H9 (cell line): ENCODE data around the gene TRRAP. TPM values are rescaled to one million over a fixed set of nuclear protein-coding genes. Genes with fewer than 3 reads are reported as not detected.

Experiments used
- DNase-seq: peaks from one replicate; pipeline ENCODE4 v3.0.0-alpha.2; 2017
- H2AFZ ChIP-seq: one replicate; pipeline ENCODE4 v1.6.1; 2013; ENCODE audit warnings: mild to moderate bottlenecking, low read length, control low read depth, moderate library complexity
- H2AK5ac ChIP-seq: 2 replicates; pipeline ENCODE4 v1.6.1; 2013; ENCODE audit warnings: low read length, control low read depth, mixed read lengths; ENCODE audit not compliant: insufficient read length
- H2BK120ac ChIP-seq: one replicate; pipeline ENCODE4 v1.6.1; 2013; ENCODE audit warnings: low read depth, mild to moderate bottlenecking, low read length, control low read depth, inconsistent platforms; ENCODE audit not compliant: poor library complexity, severe bottlenecking
- H2BK12ac ChIP-seq: 2 replicates; pipeline ENCODE4 v1.6.1; 2013; ENCODE audit warnings: low read length, control low read depth, mixed read lengths, low read depth; ENCODE audit not compliant: insufficient read length
- H2BK15ac ChIP-seq: 2 replicates; pipeline ENCODE4 v1.6.1; 2013; ENCODE audit warnings: low read depth, low read length, control low read depth
- H2BK20ac ChIP-seq: one replicate; pipeline ENCODE4 v1.6.1; 2013; ENCODE audit warnings: low read depth, mild to moderate bottlenecking, low read length, control low read depth, inconsistent platforms; ENCODE audit not compliant: poor library complexity, severe bottlenecking
- H2BK5ac ChIP-seq: 2 replicates; pipeline ENCODE4 v1.6.1; 2013; ENCODE audit warnings: low read length, control low read depth, mixed read lengths; ENCODE audit not compliant: insufficient read length
- H3K14ac ChIP-seq: 2 replicates; pipeline ENCODE4 v1.6.1; 2013; ENCODE audit warnings: low read length, control low read depth; ENCODE audit not compliant: insufficient read depth
- H3K18ac ChIP-seq: 2 replicates; pipeline ENCODE4 v1.6.1; 2013; ENCODE audit warnings: low read depth, mild to moderate bottlenecking, mixed read lengths, low read length, control low read depth; ENCODE audit not compliant: insufficient read length
- H3K23ac ChIP-seq: 2 replicates; pipeline ENCODE4 v1.6.1; 2013; ENCODE audit warnings: low read length, control low read depth, mixed read lengths, low read depth; ENCODE audit not compliant: insufficient read length
- H3K23me2 ChIP-seq: 2 replicates; pipeline ENCODE4 v1.6.1; 2013; ENCODE audit warnings: low read depth, mild to moderate bottlenecking, mixed read lengths, low read length, control low read depth; ENCODE audit not compliant: insufficient read length, poor library complexity, severe bottlenecking
- H3K27ac ChIP-seq: 2 replicates; pipeline ENCODE4 v1.5.1; 2013; ENCODE audit warnings: low read length, control low read depth, mixed read lengths, low read depth; ENCODE audit not compliant: insufficient read length
- H3K27me3 ChIP-seq: 2 replicates; pipeline ENCODE4 v1.6.1; 2013; ENCODE audit warnings: low read length, control low read depth, inconsistent platforms; ENCODE audit not compliant: insufficient read depth
- H3K4ac ChIP-seq: 2 replicates; pipeline ENCODE4 v1.6.1; 2013; ENCODE audit warnings: low read depth, mild to moderate bottlenecking, control low read depth, inconsistent platforms, low read length, moderate library complexity
- H3K4me1 ChIP-seq: 2 replicates; pipeline ENCODE4 v1.6.1; 2013; ENCODE audit warnings: low read length, control low read depth, inconsistent platforms; ENCODE audit not compliant: insufficient read depth
- H3K4me2 ChIP-seq: 2 replicates; pipeline ENCODE4 v1.6.1; 2013; ENCODE audit warnings: low read length, control low read depth, mixed read lengths; ENCODE audit not compliant: insufficient read length, insufficient read depth
- H3K56ac ChIP-seq: 2 replicates; pipeline ENCODE4 v1.6.1; 2013; ENCODE audit warnings: low read depth, mild to moderate bottlenecking, mixed read lengths, low read length, control low read depth; ENCODE audit not compliant: insufficient read length
- H3K79me1 ChIP-seq: 2 replicates; pipeline ENCODE4 v1.6.1; 2013; ENCODE audit warnings: low read depth, mild to moderate bottlenecking, moderate library complexity, low read length, control low read depth, inconsistent platforms; ENCODE audit not compliant: insufficient read depth, poor library complexity, severe bottlenecking
- H3K79me2 ChIP-seq: 2 replicates; pipeline ENCODE4 v1.6.1; 2013; ENCODE audit warnings: low read length, control low read depth, inconsistent platforms; ENCODE audit not compliant: insufficient read depth
- H3K9ac ChIP-seq: 2 replicates; pipeline ENCODE4 v1.6.1; 2013; ENCODE audit warnings: low read length, control low read depth, mixed read lengths; ENCODE audit not compliant: insufficient read length; ENCODE audit errors: extremely low read depth
- H3K9me3 ChIP-seq: one replicate; pipeline ENCODE4 v1.6.1; 2013; ENCODE audit warnings: low read depth, low read length, inconsistent platforms; ENCODE audit not compliant: control insufficient read depth
- H3T11ph ChIP-seq: one replicate; pipeline ENCODE4 v1.6.1; 2013; ENCODE audit warnings: mild to moderate bottlenecking, low read length, control low read depth, inconsistent platforms
- H4K20me1 ChIP-seq: one replicate; pipeline ENCODE4 v1.6.1; 2013; ENCODE audit not compliant: control insufficient read depth, insufficient read length, insufficient read depth
- H4K5ac ChIP-seq: 2 replicates; pipeline ENCODE4 v1.6.1; 2013; ENCODE audit warnings: low read depth, mild to moderate bottlenecking, mixed read lengths, low read length, control low read depth; ENCODE audit not compliant: insufficient read length
- H4K8ac ChIP-seq: replicated peaks from 2 replicates; pipeline ENCODE4 v1.6.1; 2013; ENCODE audit warnings: low read length, control low read depth, mixed read lengths, low read depth; ENCODE audit not compliant: insufficient read length
- H4K91ac ChIP-seq: 2 replicates; pipeline ENCODE4 v1.6.1; 2013; ENCODE audit warnings: low read depth, mild to moderate bottlenecking, moderate library complexity, mixed read lengths, low read length, control low read depth; ENCODE audit not compliant: insufficient read length
- H3K27ac Mint-ChIP-seq, 3 experiments: 2 replicates in 2 of 3; 3 replicates in 1 of 3; pipeline ENCODE4 v1.8.0; 2020 to 2021; ENCODE audit warnings: mixed read lengths in 3 of 3, mild to moderate bottlenecking in 1 of 3, moderate library complexity in 1 of 3
- H3K27me3 Mint-ChIP-seq: 2 replicates; pipeline ENCODE4 v1.8.0; 2021; ENCODE audit warnings: low read depth, mild to moderate bottlenecking, moderate library complexity, mixed read lengths
- H3K36me3 Mint-ChIP-seq, 3 experiments: 2 replicates in 2 of 3; 3 replicates in 1 of 3; pipeline ENCODE4 v1.8.0; 2020 to 2021; ENCODE audit warnings: low read depth in 3 of 3, mixed read lengths in 3 of 3; ENCODE audit not compliant: insufficient read depth in 1 of 3
- H3K4me1 Mint-ChIP-seq, 2 experiments: 2 replicates each; pipeline ENCODE4 v1.8.0; 2020; ENCODE audit warnings: mixed read lengths in 2 of 2
- H3K4me3 Mint-ChIP-seq, 2 experiments: 2 replicates in 1 of 2; 3 replicates in 1 of 2; pipeline ENCODE4 v1.8.0; 2020 to 2021; ENCODE audit warnings: mild to moderate bottlenecking in 2 of 2, mixed read lengths in 2 of 2, moderate library complexity in 1 of 2
- H3K9me3 Mint-ChIP-seq, 2 experiments: 2 replicates in 1 of 2; 3 replicates in 1 of 2; pipeline ENCODE4 v1.8.0; 2020; ENCODE audit warnings: mild to moderate bottlenecking in 2 of 2, mixed read lengths in 2 of 2, moderate library complexity in 1 of 2
- CTCF ChIP-seq: fragments of 200-600 bp; sonication (generic); conservative IDR thresholded peaks from 3 replicates; pipeline ENCODE4 v1.8.0; 2021; ENCODE audit warnings: antibody characterized with exemption, mild to moderate bottlenecking
- WGBS: extraction: QIAGEN DNeasy Blood & Tissue Kit; methylation state at CpG from one replicate; pipeline ENCODE4 v1.1.7; 2013; ENCODE audit warnings: missing lambda C conversion rate, low lambda C conversion rate, mixed read lengths; ENCODE audit not compliant: insufficient read length; ENCODE audit errors: extremely low coverage; 5-methylcytosine and 5-hydroxymethylcytosine counted together
- total RNA-seq: library from RNA; stranded (reverse); gene quantifications from 2 replicates; pipeline ENCODE4 v1.2.1, GENCODE V29; 2021

The TRRAP gene
- total RNA-seq, 1 experiment from 2014 or later = 58.6 TPM

- Histone ChIP-seq H3K14ac (no peak overlapping the region), H4K5ac (no peak overlapping the region), H2BK120ac (no peak overlapping the region), H4K91ac (no peak overlapping the region), H3K4me2 (no peak overlapping the region), H4K20me1 (no peaks in the 10 kb centered on the region), H3K27me3 (no peaks in the 10 kb centered on the region), H4K8ac (no peak overlapping the region), H2BK20ac (no peak overlapping the region), H3K56ac (no peak overlapping the region), H3K9ac (no peak overlapping the region), H3K23ac (no peak overlapping the region), H3K9me3 (no peaks in the 10 kb centered on the region), H3K18ac (no peak overlapping the region), H3K4me1 (no peaks in the 10 kb centered on the region), H3K79me2 (no peaks in the 10 kb centered on the region), H2AFZ (no peak overlapping the region), H3T11ph (no peak overlapping the region), H3K27ac (no peak overlapping the region), H2BK15ac (no peak overlapping the region), H2BK5ac (no peak overlapping the region), H3K23me2 (no peaks in the 10 kb centered on the region), H2AK5ac (no peak overlapping the region), H2BK12ac (no peak overlapping the region), H3K79me1 (no peaks in the 10 kb centered on the region), H3K4ac (no peak overlapping the region)
- no CpG with 5 or more reads among the region's 15 CpGs for WGBS
- Mint-ChIP-seq H3K36me3 (peaks cover 28 to 85% (median 71%) of the 10 kb centered on the region in 3 experiments; a peak in 6 of 7 replicates), H3K27ac (no peak overlapping the region), H3K27me3 (no peaks in the 10 kb centered on the region), H3K9me3 (no peaks in the 10 kb centered on the region), H3K4me3 (no peak overlapping the region), H3K4me1 (no peaks in the 10 kb centered on the region)
- no peak for DNase-seq
- TF ChIP-seq CTCF = no peak
Observed at GRCh38 chr7:99005776-99006175, 127.4 kb downstream of the TRRAP start.
